ENCODE results near the gene DNAJC4.
"Not testable (repeated sequence)": the region's sequence is repeated elsewhere in the genome, so short reads cannot be mapped to it uniquely, and the experiment has no call there.

Gene DNAJC4

GRCh38 chr11:64245797-64246620 is 15.7 kb downstream of the DNAJC4 start:
- no peak for DNase-seq (ENCODE audit: low spot score)

GRCh38 chr11:64246621-64246870 is 16.2 kb downstream of the DNAJC4 start:
- not testable (repeated sequence) for DNase-seq (ENCODE audit: low spot score)

- peak; percentile 83 for DNase-seq (ENCODE audit: low spot score)
Measured at GRCh38 chr11:64246871-64247728, 16.8 kb downstream of the DNAJC4 start, which contains the start of gene PPP1R14B. PPP1R14B (minus strand) TSS chr11:64246943; CDS start chr11:64246673, 270 bp downstream.

GRCh38 chr11:64247729-64248531 is 17.6 kb downstream of the DNAJC4 start:
- no peak for DNase-seq (ENCODE audit: low spot score)

- DNase-seq (ENCODE audit: low spot score): no peak
Measured at GRCh38 chr11:64248578-64248977, 18.2 kb downstream of the DNAJC4 start.

- no peak for DNase-seq (ENCODE audit: low spot score)
Measured at GRCh38 chr11:64249038-64249437, 18.7 kb downstream of the DNAJC4 start.

GRCh38 chr11:64249563-64250414 is 19.4 kb downstream of the DNAJC4 start:
- DNase-seq (ENCODE audit: low spot score): no peak

GRCh38 chr11:64250415-64251015 is 20.2 kb downstream of the DNAJC4 start:
- DNase-seq (ENCODE audit: low spot score): no peak

- peak; percentile 70 for DNase-seq (ENCODE audit: low spot score)
Measured at GRCh38 chr11:64251016-64251752, 20.8 kb downstream of the DNAJC4 start, which contains the start of gene PLCB3. PLCB3 (plus strand) TSS chr11:64251530; CDS start chr11:64251650, 120 bp downstream.

- DNase-seq (ENCODE audit: low spot score): no peak
Measured at GRCh38 chr11:64251753-64252002, 21.3 kb downstream of the DNAJC4 start.

- no peak for DNase-seq (ENCODE audit: low spot score)
Measured at GRCh38 chr11:64252003-64252872, 21.9 kb downstream of the DNAJC4 start.

- DNase-seq (ENCODE audit: low spot score): no peak
Measured at GRCh38 chr11:64253043-64253442, 22.7 kb downstream of the DNAJC4 start.

- no peak for DNase-seq (ENCODE audit: low spot score)
Measured at GRCh38 chr11:64253481-64253880, 23.1 kb downstream of the DNAJC4 start.

GRCh38 chr11:64254326-64254725 is 24.0 kb downstream of the DNAJC4 start:
- no peak for DNase-seq (ENCODE audit: low spot score)

- no peak for DNase-seq (ENCODE audit: low spot score)
Measured at GRCh38 chr11:64255135-64256128, 25.1 kb downstream of the DNAJC4 start.

GRCh38 chr11:64256300-64256699 is 26.0 kb downstream of the DNAJC4 start:
- DNase-seq (ENCODE audit: low spot score): no peak

GRCh38 chr11:64258356-64258755 is 28.0 kb downstream of the DNAJC4 start:
- no peak for DNase-seq (ENCODE audit: low spot score)

GRCh38 chr11:64258946-64259532 is 28.7 kb downstream of the DNAJC4 start:
- no peak for DNase-seq (ENCODE audit: low spot score)

All from HuH-7 (cell line).